ENCODE data around the gene FANK1.
"Not testable (repeated sequence)": the region's sequence is repeated elsewhere in the genome, so short reads cannot be mapped to it uniquely, and the experiment has no call there.

The FANK1 gene

GRCh38 chr10:125896088-125896934 is at the start of gene FANK1:
TSS of gene FANK1 (plus strand) at chr10:125896564. CDS start at chr10:125896643, 79 bp downstream.
- peak; percentile 78 for DNase-seq

DNA sequence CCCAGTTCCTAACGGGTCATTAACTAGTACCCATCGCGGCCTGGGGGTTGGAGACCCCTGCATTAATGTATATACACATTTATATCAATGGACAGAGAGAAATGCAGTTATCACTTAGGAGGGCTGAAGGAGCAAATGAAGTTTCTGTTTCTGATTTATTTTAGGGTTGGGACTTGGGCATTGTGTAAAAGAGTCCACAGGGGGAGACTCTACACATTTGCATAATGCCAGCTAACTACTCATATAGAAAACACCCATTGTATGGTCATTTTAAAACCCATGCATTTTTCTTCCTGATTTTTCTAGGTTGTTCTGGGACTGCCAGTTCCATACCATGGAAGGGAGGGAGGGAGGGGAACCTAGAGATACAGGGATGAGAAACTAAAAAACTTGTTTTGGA is 49.5 kb upstream of the FANK1 start:
- DNase-seq = no peak

DNA sequence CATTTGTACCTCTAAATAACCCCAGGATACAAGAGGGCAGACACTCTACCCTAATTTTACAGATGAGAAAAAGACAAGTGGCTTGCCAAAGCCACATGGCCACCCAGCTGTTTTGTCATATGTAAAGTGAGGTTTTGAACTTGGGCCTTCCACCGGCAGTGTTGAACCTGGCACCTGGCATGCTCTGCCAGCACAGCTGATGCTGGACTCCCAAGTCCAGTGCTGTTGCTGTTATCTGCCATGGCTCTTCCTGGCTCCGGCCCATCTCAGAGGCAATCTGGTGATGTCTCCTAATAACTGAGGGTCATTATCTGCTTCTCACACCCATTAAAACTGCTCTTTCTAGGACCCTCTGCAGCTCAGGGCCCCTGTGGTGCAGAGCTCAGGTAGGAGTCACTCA is 48.0 kb upstream of the FANK1 start:
- DNase-seq = no peak

- no peak for DNase-seq
These were observed 47.5 kb upstream of the FANK1 start for GRCh38 chr10:125848857-125849256.

GRCh38 chr10:125849448-125849847 is 46.9 kb upstream of the FANK1 start:
- no peak for DNase-seq

DNA sequence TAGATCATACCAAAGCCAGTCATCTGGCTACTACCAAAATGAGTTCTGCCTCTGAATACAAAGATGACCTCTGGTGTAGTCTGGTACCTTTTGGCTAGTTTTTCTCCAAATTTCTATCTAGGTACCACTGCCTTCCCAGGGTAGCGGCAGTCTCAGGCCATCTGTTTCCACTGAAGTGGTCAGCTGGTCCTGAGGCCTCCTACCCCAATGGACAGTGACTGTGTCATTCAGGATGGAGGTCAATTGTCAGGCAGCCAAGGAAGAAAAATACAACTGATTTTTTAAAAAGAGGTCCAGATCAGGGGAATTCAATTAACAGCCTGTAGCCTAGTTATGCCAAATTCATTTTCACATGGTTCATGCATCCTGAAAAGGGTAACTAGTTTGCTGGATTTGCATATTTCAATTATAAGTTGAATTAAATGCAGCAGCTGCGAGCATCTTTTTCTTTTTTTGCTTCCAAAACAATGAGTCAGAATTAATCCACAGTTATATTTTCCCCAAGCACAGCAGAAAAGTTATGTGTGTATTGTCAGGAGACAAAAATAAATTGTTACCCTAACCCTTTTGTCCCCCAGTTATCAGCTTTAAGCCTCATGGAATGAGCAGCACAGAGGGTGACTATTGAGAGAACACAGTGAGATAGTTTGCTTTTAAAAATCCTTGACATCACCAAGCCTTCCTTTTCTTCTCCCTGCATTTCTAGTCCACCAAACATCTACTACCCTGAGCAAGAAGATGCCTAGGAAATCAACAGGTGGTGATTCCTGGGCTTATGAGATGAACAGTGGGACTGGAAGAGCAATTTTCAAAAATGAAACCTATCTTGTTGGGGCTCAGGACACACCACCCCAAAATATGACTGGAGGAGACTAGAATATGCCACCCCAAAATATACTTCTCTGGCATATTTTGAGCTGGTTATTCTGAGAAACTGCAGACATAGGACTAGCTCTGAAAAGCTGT is 45.3 kb upstream of the FANK1 start:
- DNase-seq = no peak

DNA sequence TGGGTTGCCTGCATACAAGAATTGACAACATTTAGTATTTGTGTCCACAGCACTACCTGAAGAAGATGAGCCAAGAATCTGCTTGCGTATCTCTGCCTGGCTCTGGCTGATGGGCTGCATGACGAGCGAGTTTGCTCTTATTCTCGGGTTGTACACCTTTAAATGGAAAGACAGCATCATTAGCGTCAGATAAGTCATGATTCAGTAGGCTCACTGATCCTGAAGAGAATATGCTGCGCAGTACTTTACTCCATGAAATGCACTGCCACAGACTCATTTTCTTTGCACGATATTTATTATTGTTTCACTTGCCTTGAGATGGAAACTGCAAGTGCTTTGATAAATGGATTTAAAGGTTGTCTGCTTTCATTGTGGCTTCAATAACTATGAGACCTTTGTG is 43.9 kb upstream of the FANK1 start:
- DNase-seq = no peak

GRCh38 chr10:125857185-125857760 is 39.1 kb upstream of the FANK1 start:
- no peak for DNase-seq

GRCh38 chr10:125859128-125859817 is 37.1 kb upstream of the FANK1 start:
- no peak for DNase-seq

DNA sequence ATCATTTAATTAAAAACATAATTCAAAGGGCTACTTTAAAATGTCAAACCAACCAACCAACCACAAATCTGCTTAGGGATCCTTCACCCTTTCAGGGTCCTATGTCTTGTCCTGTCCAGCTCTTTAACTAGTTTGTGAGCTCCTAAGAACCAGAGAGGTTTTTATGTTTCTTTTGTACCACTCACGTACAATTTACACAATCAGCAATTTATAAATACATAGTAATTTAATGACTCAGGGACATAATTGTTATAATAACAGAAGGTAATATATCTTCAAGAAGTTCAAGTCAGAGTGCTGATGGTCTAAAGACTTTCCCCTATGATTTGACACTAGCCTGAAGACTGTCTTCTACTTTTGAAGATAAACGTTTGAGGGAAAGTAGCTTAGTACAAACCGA is 31.2 kb upstream of the FANK1 start:
- no peak for DNase-seq

GRCh38 chr10:125866421-125867029 is 29.8 kb upstream of the FANK1 start:
- DNase-seq = no peak

- no peak for DNase-seq
These were observed 27.9 kb upstream of the FANK1 start for GRCh38 chr10:125868372-125868975.

DNA sequence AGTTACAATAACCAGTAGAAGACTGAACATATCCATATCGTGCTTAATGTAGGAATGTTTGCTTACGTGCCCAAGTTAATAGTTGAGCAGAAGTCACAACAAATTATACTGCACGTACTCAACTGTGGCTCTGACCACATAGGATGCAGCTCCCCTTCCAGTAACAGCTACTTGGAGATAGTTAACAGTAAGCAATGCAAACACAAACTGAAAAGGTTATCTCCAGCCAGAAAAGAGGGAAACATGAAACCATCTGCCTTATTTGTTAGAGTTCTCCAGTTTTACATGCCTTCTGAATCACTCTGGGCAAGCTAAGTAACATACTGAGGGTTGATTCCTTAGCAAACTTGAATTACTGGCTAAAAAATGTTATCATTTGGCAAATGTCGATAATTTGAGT is 25.0 kb upstream of the FANK1 start:
- DNase-seq = no peak

GRCh38 chr10:125878957-125879835 is 17.2 kb upstream of the FANK1 start:
- DNase-seq = no peak

- DNase-seq = no peak
These were observed 15.6 kb upstream of the FANK1 start for GRCh38 chr10:125880719-125881118.

DNA sequence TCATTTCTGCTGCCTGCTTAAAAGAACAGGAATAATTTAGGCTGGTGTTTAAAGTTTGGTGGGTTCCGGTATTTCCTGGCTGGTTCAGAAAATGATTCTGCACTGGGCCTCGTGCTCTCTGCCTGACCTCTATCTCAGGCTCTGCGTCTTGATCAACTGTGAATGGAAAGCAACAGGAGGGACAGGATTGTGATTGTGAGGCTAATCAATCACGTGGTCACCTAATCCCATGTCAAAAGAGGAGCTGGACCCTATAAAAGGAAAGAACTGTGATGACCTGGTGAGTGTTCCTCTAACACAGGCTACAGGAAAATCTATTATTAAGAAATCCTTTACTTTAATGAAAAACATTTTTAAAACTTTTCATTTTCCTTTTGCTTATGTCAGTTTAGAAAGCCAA is 15.2 kb upstream of the FANK1 start, which contains the start of gene DHX32:
Gene DHX32 (minus strand): TSS at position 101 of the 400 bp plus-strand sequence. CDS start 468 bp downstream, outside the sequence.
- DNase-seq = no peak

- DNase-seq = no peak
These were observed 13.8 kb upstream of the FANK1 start for GRCh38 chr10:125882596-125882995.

GRCh38 chr10:125883211-125883610 is 13.2 kb upstream of the FANK1 start:
- no peak for DNase-seq

GRCh38 chr10:125886914-125887512 is 9.4 kb upstream of the FANK1 start:
- no peak for DNase-seq

GRCh38 chr10:125889441-125889840 is 6.9 kb upstream of the FANK1 start:
- not testable (repeated sequence) for DNase-seq
